K562 (cell line): Measurements from ENCODE around the gene GGTLC2. TPM values are rescaled to one million over a fixed set of nuclear protein-coding genes. Genes with fewer than 3 reads are reported as not detected.
"Not testable (repeated sequence)": the region's sequence is repeated elsewhere in the genome, so short reads cannot be mapped to it uniquely, and the experiment has no call there.

Experiments
- ATAC-seq: fragments of 200-7000 bp; cut with Tn5 transposase; 3 replicates; pipeline ENCODE4 v1.9.1; 2020; ENCODE audit warnings: moderate library complexity
- BruUV-seq: library from RNA; stranded (reverse); fragments of 400-500 nt; replicated peaks from 2 replicates; lab custom pipeline; 2021; lab: Mats Ljungman, UMichigan
- CTCF ChIA-PET: fragments of 300-600 bp; formaldehyde crosslinking; extraction: SDS; loops from one replicate; lab custom pipeline; 2021; ENCODE audit warnings: low intra/inter-chr PET ratio; lab: Yijun Ruan, JAX
- POLR2A ChIA-PET: fragments of 300-600, 350-650 bp; sonication (Branson Sonifier 250); formaldehyde crosslinking; extraction: SDS; loops from one replicate; lab custom pipeline; 2021; ENCODE audit warnings: antibody characterized with exemption, inconsistent platforms; lab: Yijun Ruan, JAX
- DNase-seq, 4 experiments: peaks; one replicate each; pipeline versions ENCODE4 v3.0.0 to v3.0.0-alpha.2; 2011 to 2018; ENCODE audit warnings: low spot score in 3 of 4, mixed read lengths in 3 of 4; ENCODE audit errors: extremely low read depth in 1 of 4
- FAIRE-seq: peaks from 2 replicates; lab custom pipeline; 2011; peaks lifted over from hg19 to GRCh38; lab: Jason Lieb, UNC
- H2AFZ ChIP-seq: 2 replicates; pipeline ENCODE4 v1.6.0; 2011; ENCODE audit warnings: low read depth, low read length, control low read depth, inconsistent platforms
- H3K27ac ChIP-seq: fragments of 200-600 bp; 3 replicates; pipeline ENCODE4 v1.8.0; 2011; ENCODE audit warnings: low read depth, mild to moderate bottlenecking, control low read depth, inconsistent platforms, low read length, moderate library complexity, mixed read lengths; ENCODE audit errors: extremely low read depth
- H3K27me3 ChIP-seq, 2 experiments: fragments of 300-600 bp in 1 of 2; 2 replicates in 1 of 2; 3 replicates in 1 of 2; pipeline versions ENCODE4 v1.6.0 to v1.8.0; 2011; ENCODE audit warnings: inconsistent platforms in 2 of 2, low read length in 2 of 2, mild to moderate bottlenecking in 1 of 2, mixed read lengths in 1 of 2, moderate library complexity in 1 of 2; ENCODE audit not compliant: control insufficient read depth in 2 of 2, insufficient read depth in 2 of 2
- H3K36me3 ChIP-seq: fragments of 300-600 bp; 3 replicates; pipeline ENCODE4 v1.8.0; 2011; ENCODE audit warnings: mild to moderate bottlenecking, low read length, inconsistent platforms; ENCODE audit not compliant: control insufficient read depth, insufficient read depth
- H3K4me1 ChIP-seq, 2 experiments: fragments of 200-600 bp in 1 of 2; replicated peaks in 1 of 2; 2 replicates in 1 of 2; 3 replicates in 1 of 2; pipeline versions ENCODE4 v1.5.1 to v1.8.0; 2011; ENCODE audit warnings: inconsistent platforms in 2 of 2, low read length in 2 of 2, mild to moderate bottlenecking in 1 of 2, mixed read lengths in 1 of 2, moderate library complexity in 1 of 2; ENCODE audit not compliant: control insufficient read depth in 2 of 2, insufficient read depth in 2 of 2
- H3K4me2 ChIP-seq: 2 replicates; pipeline ENCODE4 v1.6.1; 2011; ENCODE audit warnings: low read length, control low read depth, inconsistent platforms, mixed read lengths; ENCODE audit not compliant: insufficient read depth
- H3K4me3 ChIP-seq: fragments of 200-600 bp; sonication (generic), shearing (Covaris generic); 2 replicates; pipeline ENCODE4 v1.5.1; 2016; ENCODE audit warnings: control low read depth, inconsistent platforms
- H3K79me2 ChIP-seq: fragments of 200-600 bp; 3 replicates; pipeline ENCODE4 v1.8.0; 2011; ENCODE audit warnings: low read length, inconsistent platforms; ENCODE audit not compliant: control insufficient read depth, insufficient read depth
- H3K9ac ChIP-seq, 2 experiments: 2 replicates each; pipeline versions ENCODE4 v1.6.0 to v1.6.1; 2011; ENCODE audit warnings: low read depth in 2 of 2, low read length in 2 of 2, control low read depth in 1 of 2, inconsistent platforms in 1 of 2, mild to moderate bottlenecking in 1 of 2, mixed read lengths in 1 of 2; ENCODE audit not compliant: insufficient read depth in 1 of 2
- H3K9me1 ChIP-seq: one replicate; pipeline ENCODE4 v1.6.0; 2011; ENCODE audit warnings: inconsistent platforms, mild to moderate bottlenecking, low read length, moderate library complexity; ENCODE audit not compliant: control insufficient read depth, insufficient read depth
- H3K9me3 ChIP-seq: replicated peaks from 2 replicates; pipeline ENCODE4 v1.5.1; 2011; ENCODE audit warnings: low read depth, low read length, inconsistent platforms; ENCODE audit not compliant: control insufficient read depth, insufficient read depth
- H4K20me1 ChIP-seq: replicated peaks from 2 replicates; pipeline ENCODE4 v1.6.1; 2011; ENCODE audit warnings: low read length, inconsistent platforms, mixed read lengths; ENCODE audit not compliant: control insufficient read depth, insufficient read depth
- CAMTA2 ChIP-seq: fragments of 250-450 bp; sonication (Bioruptor Pico); conservative IDR thresholded peaks from 2 replicates; pipeline ENCODE4 v1.5.1; 2022
- DMBX1 ChIP-seq: fragments of 250-450 bp; sonication (Bioruptor Pico); IDR thresholded peaks from 2 replicates; pipeline ENCODE4 v1.8.0; 2022; ENCODE audit warnings: inconsistent platforms, mild to moderate bottlenecking, moderate library complexity, borderline replicate concordance
- ESRRB ChIP-seq: fragments of 250-450 bp; sonication (Bioruptor Pico); IDR thresholded peaks from 2 replicates; pipeline ENCODE4 v1.5.0; 2020; ENCODE audit warnings: mild to moderate bottlenecking, moderate library complexity, borderline replicate concordance
- MTF1 ChIP-seq: fragments of 250-450 bp; sonication (Bioruptor Pico); IDR thresholded peaks from 2 replicates; pipeline ENCODE4 v1.9.0; 2021; ENCODE audit warnings: moderate library complexity, mild to moderate bottlenecking, inconsistent platforms, borderline replicate concordance
- MYC ChIP-seq, 2 experiments: fragments of 250-450 bp in 1 of 2; sonication (Bioruptor Pico) in 1 of 2; IDR thresholded peaks; 2 replicates each; pipeline versions ENCODE4 v1.5.1 to v1.6.1; 2012 to 2021; ENCODE audit warnings: low read depth in 2 of 2, borderline replicate concordance in 1 of 2, improper control_type of control experiment in 1 of 2, low read length in 1 of 2, mild to moderate bottlenecking in 1 of 2, moderate library complexity in 1 of 2
- NR4A1 ChIP-seq, 2 experiments: fragments of 250-450 bp in 1 of 2; fragments of 450-650 bp in 1 of 2; sonication (Bioruptor Pico) in 1 of 2; IDR thresholded peaks; 2 replicates each; pipeline versions ENCODE4 v1.4.0 to v1.6.1; 2016 to 2020; ENCODE audit warnings: mild to moderate bottlenecking in 2 of 2, missing compliant biosample characterization in 1 of 2, missing genetic modification characterization in 1 of 2, moderate library complexity in 1 of 2
- ZNF165 ChIP-seq: fragments of 250-450 bp; sonication (Bioruptor Pico); IDR thresholded peaks from 2 replicates; pipeline ENCODE4 v1.4.0; 2020; ENCODE audit warnings: borderline replicate concordance
- ZNF174 ChIP-seq: fragments of 250-450 bp; sonication (Bioruptor Pico); IDR thresholded peaks from 2 replicates; pipeline ENCODE4 v1.4.0; 2020; ENCODE audit warnings: mild to moderate bottlenecking
- ZNF311 ChIP-seq: fragments of 250-450 bp; sonication (Bioruptor Pico); IDR thresholded peaks from 2 replicates; pipeline ENCODE4 v1.4.0; 2020; ENCODE audit warnings: mild to moderate bottlenecking, moderate library complexity
- ZNF586 ChIP-seq: fragments of 450-650 bp; formaldehyde crosslinking; conservative IDR thresholded peaks from 2 replicates; pipeline ENCODE4 v1.4.0; 2020; ENCODE audit warnings: mild to moderate bottlenecking, moderate library complexity
- WGBS: fragments of 100-300 bp; shearing (Covaris generic); methylation state at CpG from one replicate; pipeline ENCODE4 v1.1.6; 2016; ENCODE audit warnings: low coverage, mixed read lengths; ENCODE audit not compliant: insufficient coverage; ENCODE audit errors: missing lambda C conversion rate; 5-methylcytosine and 5-hydroxymethylcytosine counted together
- in situ Hi-C: fragments of 300-500 bp; cut with MboI; formaldehyde crosslinking; loops from 4 replicates; pipeline ENCODE4 v1.15.0; 2018; ENCODE audit warnings: inconsistent platforms, mixed read lengths
- intact Hi-C: fragments of 100-400 bp; cut with micrococcal nuclease; formaldehyde crosslinking; loops from 2 replicates; pipeline ENCODE4 v1.14.2; 2022
- polyA plus RNA-seq, 8 experiments: library from polyadenylated mRNA; depleted of rRNA in 4 of 8; stranded (reverse) in 5 of 8; unstranded in 3 of 8; fragments of >200 nt; fragmentation: Nextera tagmentation in 2 of 8; fragmentation: Illumina TruSeq in 1 of 8; extraction: Ambion mirVana in 2 of 8; extraction: Trizol in 1 of 8; gene quantifications; 2 replicates each; pipeline versions ENCODE4 v1.2.1 to v1.2.3, GENCODE V29; 2011 to 2014; ENCODE audit warnings: inconsistent platforms in 1 of 8, missing spikeins in 1 of 8
- total RNA-seq, 7 experiments: library from RNA; depleted of rRNA in 6 of 7; stranded (reverse); fragments of >200 nt in 6 of 7; fragmentation: Illumina TruSeq in 2 of 7; extraction: Trizol in 2 of 7; gene quantifications; 2 replicates each; pipeline versions ENCODE4 v1.2.1 to v1.2.3, GENCODE V29; 2011 to 2021; ENCODE audit warnings: low replicate concordance in 1 of 7
- TF ChIP-seq, protein P1 (sequence below): fragments of 450-650 bp; formaldehyde crosslinking; IDR thresholded peaks from 2 replicates; pipeline ENCODE4 v1.4.0; 2020; ENCODE audit warnings: mild to moderate bottlenecking, moderate library complexity
- TF ChIP-seq, protein P2 (sequence below): fragments of 250-450 bp; sonication (Bioruptor Pico); IDR thresholded peaks from 2 replicates; pipeline ENCODE4 v1.8.0; 2022; ENCODE audit warnings: moderate library complexity, mild to moderate bottlenecking, inconsistent platforms
- TF ChIP-seq, protein P3 (sequence below): fragments of 450-650 bp; formaldehyde crosslinking; IDR thresholded peaks from 2 replicates; pipeline ENCODE4 v1.4.0; 2020; ENCODE audit warnings: mild to moderate bottlenecking, moderate library complexity

Gene GGTLC2
- total and polyA plus RNA-seq, 9 of the 15 experiments (the other 6 are each of a cell fraction or from before 2014, with no cell fraction given) = not detected

DNA sequence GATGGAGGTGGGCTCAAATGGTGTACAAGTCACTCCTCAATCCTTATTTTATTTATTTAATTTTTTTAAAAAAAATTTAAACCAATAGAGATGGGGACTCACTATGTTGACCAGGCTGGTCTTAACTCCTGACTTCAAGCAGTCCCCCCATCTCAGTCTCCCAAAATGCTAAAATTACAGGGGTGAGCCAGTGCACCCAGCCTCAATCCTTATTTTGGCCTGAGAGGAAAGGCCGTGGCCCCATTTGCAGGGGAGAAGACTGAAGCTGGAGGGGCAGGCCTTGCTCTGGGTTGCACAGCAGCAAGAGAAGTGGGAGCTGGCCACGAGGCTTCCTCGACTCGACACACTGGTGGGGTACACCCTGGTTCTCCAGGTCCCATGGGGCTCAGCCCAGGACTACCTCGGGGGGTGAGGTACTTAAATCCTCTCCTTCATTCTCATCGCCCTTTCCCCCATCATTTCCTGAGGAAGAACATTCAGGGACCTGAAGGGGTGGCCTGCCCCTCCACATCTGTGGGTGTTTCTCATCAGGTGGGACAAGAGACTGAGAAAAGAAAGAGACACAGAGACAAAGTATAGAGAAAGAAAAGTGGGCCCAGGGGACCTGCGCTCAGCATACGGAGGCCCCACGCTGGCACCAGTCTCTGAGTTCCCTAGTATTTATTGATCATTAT is 4.6 kb downstream of the GGTLC2 start:
- in situ Hi-C loops = loop anchor here (5.0 kb wide), 2 partner anchors 1333 to 1442 kb away; partner anchors contain the start of gene GSTT2
- H3K27ac ChIP-seq; BruUV-seq; CTCF ChIA-PET; ATAC-seq; H3K79me2 ChIP-seq; H3K4me2 ChIP-seq; H4K20me1 ChIP-seq; DNase-seq; H3K4me3 ChIP-seq; H3K9me1 ChIP-seq; H3K9me3 ChIP-seq; H3K36me3 ChIP-seq; FAIRE-seq; H2AFZ ChIP-seq; TF ChIP-seq MYC (IDR thresholded peaks at IDR 0.05; ENCODE audit: low read depth, low read length); NR4A1 (tag; IDR thresholded peaks at IDR 0.05): not testable (repeated sequence)
- Histone ChIP-seq H3K9ac (peak overlapping the region in 1 of 2 experiments; percentile 77; a peak in 1 of 4 replicates), H3K27me3 (peaks cover 9 to 37% of the 10 kb centered on the region in 2 experiments; a peak in 4 of 5 replicates), H3K4me1 (peaks cover 0 to 29% of the 10 kb centered on the region in 2 experiments; a peak in 3 of 5 replicates)
- POLR2A ChIA-PET = interaction anchor here (0.6 kb wide), 1 partner anchor 14 kb away, joined by 3 read pairs; no protein-coding TSS in a partner anchor
- intact Hi-C loops = loop anchor here (5.0 kb wide), 1 partner anchor 43 kb away; no protein-coding TSS in a partner anchor
- WGBS = 14% methylated on average over 7 of the region's 9 CpGs
- peak; percentile 84 for TF ChIP-seq ZNF586 (CRISPR knock-in tag)
- 0 out of 2 replicates have a peak, but pooled peaks have one; percentile 64 for TF ChIP-seq MTF1 (CRISPR knock-in tag)
- peak; percentile 74; the same call in 1 of the 2 replicates for TF ChIP-seq MYC (CRISPR knock-in tag; IDR thresholded peaks at IDR 0.05; ENCODE audit: borderline replicate concordance, low read depth)
- TF ChIP-seq NR4A1 (CRISPR knock-in tag; IDR thresholded peaks at IDR 0.05) = 0 out of 2 replicates have a peak, but pooled peaks have one; percentile 17
- TF ChIP-seq DMBX1 (CRISPR knock-in tag) = 0 out of 2 replicates have a peak, but pooled peaks have one; percentile 15
- TF ChIP-seq, protein P1, sequence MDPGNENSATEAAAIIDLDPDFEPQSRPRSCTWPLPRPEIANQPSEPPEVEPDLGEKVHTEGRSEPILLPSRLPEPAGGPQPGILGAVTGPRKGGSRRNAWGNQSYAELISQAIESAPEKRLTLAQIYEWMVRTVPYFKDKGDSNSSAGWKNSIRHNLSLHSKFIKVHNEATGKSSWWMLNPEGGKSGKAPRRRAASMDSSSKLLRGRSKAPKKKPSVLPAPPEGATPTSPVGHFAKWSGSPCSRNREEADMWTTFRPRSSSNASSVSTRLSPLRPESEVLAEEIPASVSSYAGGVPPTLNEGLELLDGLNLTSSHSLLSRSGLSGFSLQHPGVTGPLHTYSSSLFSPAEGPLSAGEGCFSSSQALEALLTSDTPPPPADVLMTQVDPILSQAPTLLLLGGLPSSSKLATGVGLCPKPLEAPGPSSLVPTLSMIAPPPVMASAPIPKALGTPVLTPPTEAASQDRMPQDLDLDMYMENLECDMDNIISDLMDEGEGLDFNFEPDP (CRISPR knock-in tag) = 0 out of 2 replicates have a peak, but pooled peaks have one; percentile 60
- TF ChIP-seq ZNF174 = 0 out of 2 replicates have a peak, but pooled peaks have one; percentile 25
- 0 out of 2 replicates have a peak, but pooled peaks have one; percentile 29 for TF ChIP-seq CAMTA2 (CRISPR knock-in tag)
- TF ChIP-seq, protein P2, sequence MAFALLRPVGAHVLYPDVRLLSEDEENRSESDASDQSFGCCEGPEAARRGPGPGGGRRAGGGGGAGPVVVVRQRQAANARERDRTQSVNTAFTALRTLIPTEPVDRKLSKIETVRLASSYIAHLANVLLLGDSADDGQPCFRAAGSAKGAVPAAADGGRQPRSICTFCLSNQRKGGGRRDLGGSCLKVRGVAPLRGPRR (CRISPR knock-in tag) = 0 out of 2 replicates have a peak, but pooled peaks have one; percentile 53
- TF ChIP-seq ZNF165 = peak; percentile 59; the same call in 1 of the 2 replicates
- TF ChIP-seq ESRRB = peak; percentile 2; the same call in 1 of the 2 replicates
- TF ChIP-seq, protein P3, sequence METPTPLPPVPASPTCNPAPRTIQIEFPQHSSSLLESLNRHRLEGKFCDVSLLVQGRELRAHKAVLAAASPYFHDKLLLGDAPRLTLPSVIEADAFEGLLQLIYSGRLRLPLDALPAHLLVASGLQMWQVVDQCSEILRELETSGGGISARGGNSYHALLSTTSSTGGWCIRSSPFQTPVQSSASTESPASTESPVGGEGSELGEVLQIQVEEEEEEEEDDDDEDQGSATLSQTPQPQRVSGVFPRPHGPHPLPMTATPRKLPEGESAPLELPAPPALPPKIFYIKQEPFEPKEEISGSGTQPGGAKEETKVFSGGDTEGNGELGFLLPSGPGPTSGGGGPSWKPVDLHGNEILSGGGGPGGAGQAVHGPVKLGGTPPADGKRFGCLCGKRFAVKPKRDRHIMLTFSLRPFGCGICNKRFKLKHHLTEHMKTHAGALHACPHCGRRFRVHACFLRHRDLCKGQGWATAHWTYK (CRISPR knock-in tag) = 0 out of 2 replicates have a peak, but pooled peaks have one; percentile 28
- peak; percentile 38; the same call in 1 of the 2 replicates for TF ChIP-seq ZNF311 (CRISPR knock-in tag)
